Lower lobe of right lung (tissue), 2 donors: ENCODE measurements around the gene TMEM125. TPM values are rescaled to one million over a fixed set of nuclear protein-coding genes. Genes with fewer than 3 reads are reported as not detected.

Source experiments
- ATAC-seq, 2 donors: fragments of 200-7000 bp; cut with Tn5 transposase; one replicate each; pipeline ENCODE4 v1.9.1; 2020 to 2022; ENCODE audit warnings: mild to moderate bottlenecking in 2 of 2, moderate library complexity in 2 of 2
- DNase-seq: peaks from one replicate; pipeline ENCODE4 v3.0.0-alpha.2; 2020
- H3K27ac ChIP-seq: fragments of 200-600 bp; one replicate; pipeline ENCODE4 v1.8.0; 2022
- H3K27me3 ChIP-seq: fragments of 200-600 bp; one replicate; pipeline ENCODE4 v1.8.0; 2022; ENCODE audit warnings: low read depth
- H3K36me3 ChIP-seq: fragments of 200-600 bp; one replicate; pipeline ENCODE4 v1.8.0; 2022; ENCODE audit warnings: mild to moderate bottlenecking
- H3K4me1 ChIP-seq: fragments of 200-600 bp; one replicate; pipeline ENCODE4 v1.8.0; 2022
- H3K4me3 ChIP-seq: fragments of 200-600 bp; one replicate; pipeline ENCODE4 v1.8.0; 2022; ENCODE audit warnings: mild to moderate bottlenecking
- H3K9me3 ChIP-seq: fragments of 200-600 bp; one replicate; pipeline ENCODE4 v1.8.0; 2022
- CTCF ChIP-seq: fragments of 200-600 bp; IDR thresholded peaks from one replicate; pipeline ENCODE4 v1.8.0; 2022; ENCODE audit warnings: antibody characterized with exemption, mild to moderate bottlenecking
- intact Hi-C: fragments of 100-400 bp; cut with DNase I; formaldehyde crosslinking; loops from one replicate; pipeline ENCODE4 v1.11.0; 2022
- total RNA-seq: library from RNA; stranded (reverse); fragmentation: NEBNext Ultra II Directional; extraction: Animal tissue kit (Norgen Biotek cat#: 25700); gene quantifications from one replicate; pipeline ENCODE4 v1.2.1, GENCODE V29; 2021
- donor health status: DM: no; HTN: yes; CAD: no; lungs with severe emphysema.

TMEM125 gene
- total RNA-seq, 1 donor from 2014 or later: 197 TPM

GRCh38 chr1:43319766-43320165, 50.0 kb downstream of the TMEM125 start:
- intact Hi-C loops: no loop called here
- DNase-seq (no peak), ATAC-seq (peak in 1 of 2 donors; percentile 8)
- H3K4me3 ChIP-seq: no peak overlapping the region
- H3K27ac ChIP-seq: no peak overlapping the region
- H3K4me1 ChIP-seq: no peaks in the 10 kb centered on the region
- no peak for TF ChIP-seq CTCF
- no peaks in the 10 kb centered on the region for H3K27me3 ChIP-seq
- H3K9me3 ChIP-seq: no peaks in the 10 kb centered on the region
- peaks cover 14% of the 10 kb centered on the region for H3K36me3 ChIP-seq

- Histone ChIP-seq H3K4me1 (no peaks in the 10 kb centered on the region), H3K27ac (no peak overlapping the region), H3K27me3 (no peaks in the 10 kb centered on the region), H3K4me3 (no peak overlapping the region), H3K36me3 (peaks cover 14% of the 10 kb centered on the region), H3K9me3 (no peaks in the 10 kb centered on the region)
- DNase-seq: no peak
- ATAC-seq: no peak
- TF ChIP-seq CTCF: no peak
- intact Hi-C loops: no loop called here
Observed at GRCh38 chr1:43321331-43321891, 51.6 kb downstream of the TMEM125 start.

- intact Hi-C loops: no loop called here
- TF ChIP-seq CTCF: no peak
- no peaks in the 10 kb centered on the region for H3K27me3 ChIP-seq
- H3K4me1 ChIP-seq: no peaks in the 10 kb centered on the region
- H3K27ac ChIP-seq: no peak overlapping the region
- no peak for DNase-seq
- H3K4me3 ChIP-seq: no peak overlapping the region
- no peak for ATAC-seq
- H3K9me3 ChIP-seq: no peaks in the 10 kb centered on the region
- peaks cover 14% of the 10 kb centered on the region for H3K36me3 ChIP-seq
Observed at GRCh38 chr1:43322506-43322905, 52.7 kb downstream of the TMEM125 start.

Other genes with a start within 250 kb of the TMEM125 start
- 29.3 TPM for gene EBNA1BP2, start 97.7 kb upstream of the TMEM125 start, total RNA-seq
- 4.1 TPM for gene CFAP57, start 97.7 kb upstream of the TMEM125 start, total RNA-seq
- 19.1 TPM for gene C1orf210, start 15.6 kb downstream of the TMEM125 start, total RNA-seq
- 48.5 TPM for gene TIE1, start 31.0 kb downstream of the TMEM125 start, total RNA-seq
- gene MPL, start 67.8 kb downstream of the TMEM125 start, total RNA-seq: 0.65 TPM
- gene CDC20, start 89.0 kb downstream of the TMEM125 start, total RNA-seq: 2.4 TPM
- gene ELOVL1, start 98.0 kb downstream of the TMEM125 start, total RNA-seq: 99.8 TPM
- 35.4 TPM for gene MED8, start 119.8 kb downstream of the TMEM125 start, total RNA-seq
- 71.5 TPM for gene SZT2, start 119.9 kb downstream of the TMEM125 start, total RNA-seq
- 67.7 TPM for gene HYI, start 183.9 kb downstream of the TMEM125 start, total RNA-seq